Esophagus squamous epithelium (tissue), 5 donors: Measurements from ENCODE around the gene CITED2. TPM values are rescaled to one million over a fixed set of nuclear protein-coding genes. Genes with fewer than 3 reads are reported as not detected.

Source experiments
- DNase-seq: peaks from one replicate; lab custom pipeline; 2025; lab: John Stamatoyannopoulos, UW
- H3K27ac ChIP-seq, 4 donors: fragments of 200-600 bp; sonication (generic); one replicate each; pipeline ENCODE4 v1.5.1; 2016 to 2019; ENCODE audit warnings: mild to moderate bottlenecking in 1 of 4
- H3K27me3 ChIP-seq, 4 donors: fragments of 200-600 bp; sonication (generic); 1 replicate in 3 of 4; 2 replicates in 1 of 4; pipeline versions ENCODE4 v1.5.1 to v1.6.0; 2017 to 2021; ENCODE audit warnings: antibody characterized with exemption in 1 of 4
- H3K36me3 ChIP-seq, 3 donors: fragments of 200-600 bp; sonication (generic); one replicate each; pipeline ENCODE4 v1.5.1; 2016 to 2019
- H3K4me1 ChIP-seq, 3 donors: fragments of 200-600 bp; sonication (generic); one replicate each; pipeline ENCODE4 v1.5.1; 2017 to 2019
- H3K4me3 ChIP-seq, 4 donors: fragments of 200-600 bp; sonication (generic); 1 replicate in 3 of 4; 2 replicates in 1 of 4; pipeline ENCODE4 v1.5.1; 2016 to 2019; ENCODE audit warnings: mild to moderate bottlenecking in 2 of 4, moderate library complexity in 1 of 4
- H3K9me3 ChIP-seq, 3 donors: fragments of 200-600 bp; sonication (generic); one replicate each; pipeline ENCODE4 v1.5.1; 2016 to 2019
- POLR2A ChIP-seq, 4 donors: fragments of 450-650 bp; IDR thresholded peaks; one replicate each; pipeline ENCODE4 v1.6.1; 2017; ENCODE audit warnings: antibody characterized with exemption in 4 of 4, mild to moderate bottlenecking in 4 of 4, moderate library complexity in 3 of 4
- WGBS, 2 donors: methylation state at CpG; one replicate each; pipeline ENCODE4 v1.1.5; 2018; 5-methylcytosine and 5-hydroxymethylcytosine counted together
- intact Hi-C: fragments of 100-400 bp; cut with DNase I; formaldehyde crosslinking; loops from one replicate; pipeline ENCODE4 v1.15.0; 2022
- total RNA-seq, 4 donors: library from RNA; depleted of rRNA; stranded (reverse); fragments of >200 nt; gene quantifications; one replicate each; pipeline ENCODE4 v1.1.0, GENCODE V29; 2016
- TF ChIP-seq, protein P1 (sequence below), 6 experiments: fragments of 450-650 bp in 4 of 6; fragments of 200-600 bp in 2 of 6; sonication (generic) in 2 of 6; IDR thresholded peaks; one replicate each; pipeline ENCODE4 v1.5.1; 2016 to 2019; ENCODE audit warnings: antibody characterized with exemption in 6 of 6, mild to moderate bottlenecking in 4 of 6, moderate library complexity in 4 of 6
- donor health status: DM: yes; HTN: yes; CAD: no.

CITED2 gene
- total RNA-seq, 4 donors from 2014 or later = 24.8 to 169 (median 60.9) TPM

DNA sequence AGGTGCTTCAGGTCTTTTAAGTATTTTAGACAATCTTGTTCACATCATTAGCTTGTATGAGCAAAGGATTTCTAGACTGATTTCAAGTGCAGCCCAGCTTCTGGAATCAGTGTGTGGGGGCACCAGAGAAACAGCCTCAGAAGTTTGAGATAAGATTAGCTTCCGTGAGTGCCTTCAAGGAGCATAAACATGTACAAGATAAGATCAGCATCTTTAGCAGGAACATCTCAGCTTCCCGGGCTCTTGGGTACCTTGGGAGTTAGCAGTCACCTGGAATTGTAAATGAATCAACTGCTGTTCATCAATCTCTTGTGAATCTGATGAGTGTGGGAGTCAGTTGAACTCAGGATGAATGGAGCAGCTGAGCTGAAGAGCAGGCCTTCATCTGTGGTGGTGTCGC, 12.0 kb upstream of the CITED2 start:
- 80 to 82% methylated on average over 3 of the region's 3 CpGs for WGBS, 2 donors
- DNase-seq = no peak
- intact Hi-C loops = loop anchor here (10.0 kb wide), 1 partner anchor 78 kb away; no protein-coding TSS in a partner anchor

GRCh38 chr6:139381216-139381865, 6.9 kb upstream of the CITED2 start:
- no peaks in the 10 kb centered on the region for H3K36me3 ChIP-seq
- WGBS, 2 donors = 65 to 66% methylated on average over 6 of the region's 6 CpGs
- H3K27ac ChIP-seq = no peak overlapping the region
- H3K4me3 ChIP-seq = no peak overlapping the region
- no peaks in the 10 kb centered on the region for H3K27me3 ChIP-seq
- no peaks in the 10 kb centered on the region for H3K9me3 ChIP-seq
- peaks cover 3 to 11% (median 4%) of the 10 kb centered on the region in 3 donors for H3K4me1 ChIP-seq
- intact Hi-C loops = loop anchor here (10.0 kb wide), 1 partner anchor 83 kb away; no protein-coding TSS in a partner anchor
- TF ChIP-seq, protein P1, sequence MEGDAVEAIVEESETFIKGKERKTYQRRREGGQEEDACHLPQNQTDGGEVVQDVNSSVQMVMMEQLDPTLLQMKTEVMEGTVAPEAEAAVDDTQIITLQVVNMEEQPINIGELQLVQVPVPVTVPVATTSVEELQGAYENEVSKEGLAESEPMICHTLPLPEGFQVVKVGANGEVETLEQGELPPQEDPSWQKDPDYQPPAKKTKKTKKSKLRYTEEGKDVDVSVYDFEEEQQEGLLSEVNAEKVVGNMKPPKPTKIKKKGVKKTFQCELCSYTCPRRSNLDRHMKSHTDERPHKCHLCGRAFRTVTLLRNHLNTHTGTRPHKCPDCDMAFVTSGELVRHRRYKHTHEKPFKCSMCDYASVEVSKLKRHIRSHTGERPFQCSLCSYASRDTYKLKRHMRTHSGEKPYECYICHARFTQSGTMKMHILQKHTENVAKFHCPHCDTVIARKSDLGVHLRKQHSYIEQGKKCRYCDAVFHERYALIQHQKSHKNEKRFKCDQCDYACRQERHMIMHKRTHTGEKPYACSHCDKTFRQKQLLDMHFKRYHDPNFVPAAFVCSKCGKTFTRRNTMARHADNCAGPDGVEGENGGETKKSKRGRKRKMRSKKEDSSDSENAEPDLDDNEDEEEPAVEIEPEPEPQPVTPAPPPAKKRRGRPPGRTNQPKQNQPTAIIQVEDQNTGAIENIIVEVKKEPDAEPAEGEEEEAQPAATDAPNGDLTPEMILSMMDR (IDR thresholded peaks at IDR 0.05) = no peak
- no peak for TF ChIP-seq POLR2A (IDR thresholded peaks at IDR 0.05)
- no peak for DNase-seq

More for the DNA sequence above, 12.0 kb upstream of the CITED2 start:
- Histone ChIP-seq H3K9me3 (no peaks in the 10 kb centered on the region), H3K27me3 (no peaks in the 10 kb centered on the region), H3K36me3 (no peaks in the 10 kb centered on the region), H3K4me1 (no peaks in the 10 kb centered on the region), H3K4me3 (no peak overlapping the region), H3K27ac (no peak overlapping the region)
- TF ChIP-seq, protein P1 (IDR thresholded peaks at IDR 0.05) = no peak
- no peak for TF ChIP-seq POLR2A (IDR thresholded peaks at IDR 0.05)

DNA sequence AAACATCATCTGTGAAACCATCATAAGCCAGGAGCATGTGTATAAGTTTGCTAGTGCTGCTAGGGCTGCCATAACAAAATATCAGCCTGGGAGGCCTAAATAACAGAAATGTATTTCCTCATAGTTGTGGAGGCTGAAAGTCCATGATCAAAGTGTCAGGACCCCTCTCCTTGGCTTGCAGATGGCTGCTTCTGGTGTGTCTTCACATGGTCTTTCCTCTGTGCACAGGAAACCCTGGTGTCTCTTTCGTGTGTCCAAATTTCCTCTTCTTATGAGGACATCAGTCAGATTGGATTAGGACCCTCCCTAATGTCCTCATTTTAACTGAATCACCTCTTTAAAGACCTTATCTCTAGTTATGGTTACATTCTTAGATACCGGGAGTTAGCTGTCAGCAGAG, 6.2 kb upstream of the CITED2 start:
- no peak for DNase-seq
- H3K4me1 ChIP-seq = peaks cover 3 to 16% (median 8%) of the 10 kb centered on the region in 3 donors
- H3K27ac ChIP-seq = no peak overlapping the region
- TF ChIP-seq, protein P1 (IDR thresholded peaks at IDR 0.05) = no peak
- no peak for TF ChIP-seq POLR2A (IDR thresholded peaks at IDR 0.05)
- no peaks in the 10 kb centered on the region for H3K36me3 ChIP-seq
- no peaks in the 10 kb centered on the region for H3K9me3 ChIP-seq
- intact Hi-C loops = loop anchor here (10.0 kb wide), 1 partner anchor 84 kb away; no protein-coding TSS in a partner anchor
- H3K27me3 ChIP-seq = no peaks in the 10 kb centered on the region
- no peak overlapping the region for H3K4me3 ChIP-seq
- 70 to 77% methylated on average over 2 of the region's 2 CpGs for WGBS, 2 donors

DNA sequence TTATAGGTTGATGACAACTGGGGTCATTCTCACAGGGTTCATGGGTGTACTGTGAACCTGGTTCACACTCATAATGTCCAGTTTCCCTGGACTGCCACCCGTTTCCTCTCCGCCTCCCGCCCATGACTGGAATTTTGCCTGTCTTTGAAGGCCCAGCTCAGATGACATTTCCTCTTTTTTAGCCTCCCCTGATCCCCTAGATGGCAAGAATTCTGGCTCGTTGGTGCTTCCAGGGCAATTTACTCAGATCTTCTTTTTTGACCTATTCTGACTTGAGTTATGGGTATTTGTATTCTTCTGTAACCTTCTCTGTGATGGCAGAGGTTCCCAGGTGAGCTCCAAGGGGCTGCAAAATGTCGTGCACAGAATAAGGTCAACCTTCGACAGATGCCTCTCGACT, 5.7 kb upstream of the CITED2 start:
- Histone ChIP-seq H3K4me3 (no peak overlapping the region), H3K9me3 (no peaks in the 10 kb centered on the region), H3K4me1 (peaks cover 3 to 16% (median 8%) of the 10 kb centered on the region in 3 donors), H3K27me3 (no peaks in the 10 kb centered on the region), H3K27ac (no peak overlapping the region), H3K36me3 (no peaks in the 10 kb centered on the region)
- DNase-seq = no peak
- WGBS, 2 donors = 86 to 94% methylated on average over 7 of the region's 7 CpGs
- TF ChIP-seq POLR2A (IDR thresholded peaks at IDR 0.05) = no peak
- TF ChIP-seq, protein P1 (IDR thresholded peaks at IDR 0.05) = no peak
- intact Hi-C loops = loop anchor here (10.0 kb wide), 1 partner anchor 85 kb away; no protein-coding TSS in a partner anchor

DNA sequence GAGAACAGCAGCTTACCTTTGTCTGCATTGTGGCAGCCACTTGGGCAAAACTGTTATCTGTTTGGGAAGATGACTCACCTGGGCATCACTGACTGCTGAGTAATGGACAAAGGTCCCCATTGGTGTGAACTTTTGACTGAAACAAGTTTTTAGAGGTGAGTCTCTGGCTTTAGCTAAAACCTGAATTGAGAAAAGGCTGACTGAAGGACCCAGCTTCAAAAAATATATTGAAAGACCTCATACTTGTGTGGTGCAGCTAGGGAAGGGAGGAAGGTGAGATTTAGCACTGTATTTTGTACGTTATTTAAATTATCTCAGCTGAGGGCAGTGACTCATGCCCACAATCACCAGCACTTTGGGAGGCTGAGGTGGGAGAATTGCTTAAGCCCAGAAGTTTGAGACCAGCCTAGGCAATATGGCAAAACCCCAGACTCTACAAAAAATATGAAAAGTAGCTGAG, 4.5 kb upstream of the CITED2 start:
- 37 to 65% methylated on average over 1 of the region's 1 CpG for WGBS, 2 donors
- Histone ChIP-seq H3K36me3 (no peaks in the 10 kb centered on the region), H3K4me1 (peaks cover 3 to 16% (median 8%) of the 10 kb centered on the region in 3 donors), H3K4me3 (no peak overlapping the region), H3K27me3 (no peaks in the 10 kb centered on the region), H3K27ac (no peak overlapping the region), H3K9me3 (no peaks in the 10 kb centered on the region)
- TF ChIP-seq POLR2A (IDR thresholded peaks at IDR 0.05) = no peak
- TF ChIP-seq, protein P1 (IDR thresholded peaks at IDR 0.05) = no peak
- intact Hi-C loops = loop anchor here (10.0 kb wide), 1 partner anchor 216 kb away; no protein-coding TSS in a partner anchor
- DNase-seq = no peak
